ENCODE results near the gene P2RX1.

The P2RX1 gene

GRCh38 chr17:3915995-3916696 is at the start of gene P2RX1:
Gene P2RX1, minus strand, starts transcription at chr17:3916465. Its CDS starts 240 bp downstream, at chr17:3916225.
- no peak for DNase-seq

DNA sequence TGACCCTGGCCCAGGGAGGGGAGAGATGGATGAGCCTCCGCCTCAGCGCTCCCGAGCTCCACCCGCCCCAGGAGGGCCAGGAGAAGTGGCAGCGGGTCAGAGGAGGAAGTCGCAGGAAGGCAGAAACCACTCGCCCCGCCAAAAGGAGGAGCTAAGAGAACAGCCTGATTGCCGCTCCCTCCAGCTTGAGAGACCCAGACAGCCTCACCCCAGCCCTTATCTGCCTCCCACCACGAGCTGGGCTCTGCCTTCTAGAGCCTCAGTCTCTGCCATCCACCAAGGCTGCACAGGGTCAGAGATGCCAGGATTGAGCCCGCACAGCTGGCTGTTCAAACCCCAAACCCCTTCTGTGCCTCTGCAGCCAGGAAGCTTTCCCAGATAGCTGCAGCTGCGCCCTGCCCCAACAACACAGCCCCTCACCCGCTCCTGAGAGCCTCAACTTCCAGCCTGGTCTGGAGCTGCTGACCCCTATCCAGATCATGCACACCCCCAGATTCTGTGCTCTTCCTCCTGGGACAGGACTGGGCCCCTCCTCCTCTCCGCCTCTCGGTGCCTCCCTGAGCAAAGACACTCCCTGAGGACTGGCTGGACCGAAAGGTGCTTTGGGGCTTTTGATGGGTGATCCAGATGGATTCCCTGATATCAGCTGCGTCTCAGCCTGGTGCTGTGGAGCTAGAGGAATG is 49.0 kb upstream of the P2RX1 start:
- DNase-seq = no peak

GRCh38 chr17:3964203-3965117 is 48.2 kb upstream of the P2RX1 start, which contains the start of gene ATP2A3:
Gene ATP2A3, minus strand, starts transcription at chr17:3964437. Its CDS starts 146 bp downstream, at chr17:3964291.
- DNase-seq = no peak

DNA sequence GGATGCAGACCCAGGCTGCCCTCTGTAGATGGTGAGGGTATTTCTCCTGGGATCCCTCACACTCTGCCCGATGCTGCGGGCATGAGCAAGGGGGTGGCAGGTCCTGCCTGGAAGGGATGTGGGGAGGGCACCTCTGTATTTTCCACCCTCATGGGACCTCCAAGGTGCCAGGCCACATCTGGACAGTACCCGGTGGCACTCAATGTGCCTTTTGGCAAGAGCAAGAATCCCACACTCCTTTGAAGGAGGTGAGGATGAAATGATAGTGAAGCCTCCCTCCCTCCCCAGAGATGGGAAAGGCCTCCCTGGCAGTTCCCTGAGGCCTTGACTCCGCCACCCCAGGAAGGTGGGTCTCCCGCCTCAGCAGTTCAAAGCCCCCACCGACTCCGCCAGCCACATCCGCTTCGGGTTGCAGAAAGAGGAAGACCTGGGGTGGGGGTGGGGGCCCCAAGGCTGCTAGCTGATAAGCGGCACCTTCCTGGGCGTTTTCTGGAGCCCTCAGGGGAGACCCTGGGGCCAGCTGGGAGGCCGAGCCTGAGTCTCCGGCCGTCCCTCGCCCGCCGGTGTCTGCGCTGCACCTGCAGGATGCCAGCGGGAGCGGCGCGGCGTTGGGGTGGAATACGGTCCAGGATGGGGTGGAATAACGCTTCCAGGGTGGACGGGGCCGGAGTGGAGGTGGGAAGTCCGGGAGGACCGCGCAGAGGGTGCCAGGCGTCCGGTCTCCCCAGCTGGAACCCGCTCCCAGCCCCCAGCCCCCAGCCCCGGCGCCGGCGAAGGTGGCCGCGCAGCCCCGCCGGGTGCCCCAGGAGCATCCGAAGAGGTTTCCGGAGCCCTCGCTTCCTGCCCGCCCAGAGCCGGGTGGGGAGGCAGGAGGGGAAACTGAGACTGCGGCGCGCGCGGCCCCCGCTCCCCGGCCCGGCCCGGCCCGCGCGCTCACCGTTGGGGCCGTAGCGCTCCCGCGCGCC is 47.3 kb upstream of the P2RX1 start:
- DNase-seq = no peak

DNA sequence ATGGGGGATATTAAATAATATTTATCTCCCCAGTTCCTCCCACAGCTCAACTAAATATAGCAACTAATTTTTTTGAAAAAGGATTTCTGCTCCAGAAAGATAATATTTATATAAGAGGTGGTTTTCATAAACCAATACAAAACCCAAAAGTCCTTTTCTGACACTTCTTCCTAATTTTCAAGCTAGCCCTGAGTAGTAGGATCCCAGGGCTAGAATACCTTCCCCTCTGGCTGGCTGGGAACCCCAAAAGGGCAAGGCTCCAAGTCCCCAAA is 46.6 kb upstream of the P2RX1 start:
- DNase-seq = no peak

DNA sequence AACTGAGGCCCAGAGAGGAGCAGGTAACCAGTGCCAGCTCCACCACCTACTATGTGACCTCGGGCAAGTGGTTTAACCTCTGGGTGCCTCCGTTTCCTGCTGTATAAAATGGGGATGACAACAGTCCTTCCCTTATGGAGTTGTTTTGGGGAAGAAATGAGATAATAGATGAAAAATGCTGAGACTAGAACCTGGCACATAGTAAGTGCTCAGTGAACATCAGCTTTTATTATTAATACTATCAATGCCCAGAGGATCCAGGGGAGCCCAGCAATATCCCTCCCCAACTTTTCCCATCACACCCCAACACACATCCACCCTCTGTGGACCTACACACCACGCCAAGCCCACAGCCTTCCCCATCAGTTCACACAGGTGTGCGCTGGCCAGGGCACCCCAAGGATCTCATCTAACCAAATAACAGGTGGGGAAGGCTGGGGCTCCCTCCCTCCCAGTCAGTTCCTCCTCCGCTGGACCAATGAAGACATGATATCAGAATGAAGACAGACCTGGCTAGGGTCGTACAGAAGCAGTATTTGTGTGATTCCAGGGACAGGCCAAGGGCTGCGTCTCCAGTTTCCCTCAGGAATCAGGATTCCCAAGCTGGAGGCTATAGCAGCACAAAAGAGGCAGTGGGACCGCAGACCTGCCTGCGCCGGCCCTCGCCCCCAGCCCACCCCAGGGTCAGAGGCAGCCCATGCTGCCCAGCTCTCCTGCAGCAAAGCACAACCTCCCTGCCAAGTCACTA is 46.1 kb upstream of the P2RX1 start:
- DNase-seq = no peak

GRCh38 chr17:3961564-3962047 is 45.3 kb upstream of the P2RX1 start:
- DNase-seq = no peak

DNA sequence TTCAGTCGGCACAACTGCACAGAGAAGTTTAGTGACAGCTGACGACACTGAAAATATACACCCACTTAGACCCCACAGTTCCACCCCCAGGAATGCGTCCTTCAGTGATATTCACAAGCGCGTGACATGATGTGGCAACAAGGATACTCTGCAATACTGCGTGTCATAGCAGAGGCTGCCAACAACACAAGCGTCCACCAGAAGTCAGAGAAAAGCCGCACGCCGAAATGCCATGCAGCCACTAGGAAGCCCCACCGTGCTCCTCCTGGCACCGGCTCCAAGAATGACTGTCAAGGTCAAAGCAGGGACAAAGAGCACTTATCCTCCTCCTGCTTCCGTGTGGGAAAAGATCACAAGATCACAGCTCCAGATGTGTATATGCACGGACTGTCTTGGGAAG is 44.5 kb upstream of the P2RX1 start:
- no peak for DNase-seq

- DNase-seq = no peak
These were observed 43.8 kb upstream of the P2RX1 start for GRCh38 chr17:3959921-3960601.

- no peak for DNase-seq
These were observed 43.1 kb upstream of the P2RX1 start for GRCh38 chr17:3959295-3959899.

GRCh38 chr17:3957735-3958599 is 41.7 kb upstream of the P2RX1 start:
- DNase-seq = no peak

- DNase-seq = no peak
These were observed 40.7 kb upstream of the P2RX1 start for GRCh38 chr17:3956983-3957382.

- no peak for DNase-seq
These were observed 40.2 kb upstream of the P2RX1 start for GRCh38 chr17:3956327-3956957.

GRCh38 chr17:3955673-3955988 is 39.4 kb upstream of the P2RX1 start:
- DNase-seq = no peak

DNA sequence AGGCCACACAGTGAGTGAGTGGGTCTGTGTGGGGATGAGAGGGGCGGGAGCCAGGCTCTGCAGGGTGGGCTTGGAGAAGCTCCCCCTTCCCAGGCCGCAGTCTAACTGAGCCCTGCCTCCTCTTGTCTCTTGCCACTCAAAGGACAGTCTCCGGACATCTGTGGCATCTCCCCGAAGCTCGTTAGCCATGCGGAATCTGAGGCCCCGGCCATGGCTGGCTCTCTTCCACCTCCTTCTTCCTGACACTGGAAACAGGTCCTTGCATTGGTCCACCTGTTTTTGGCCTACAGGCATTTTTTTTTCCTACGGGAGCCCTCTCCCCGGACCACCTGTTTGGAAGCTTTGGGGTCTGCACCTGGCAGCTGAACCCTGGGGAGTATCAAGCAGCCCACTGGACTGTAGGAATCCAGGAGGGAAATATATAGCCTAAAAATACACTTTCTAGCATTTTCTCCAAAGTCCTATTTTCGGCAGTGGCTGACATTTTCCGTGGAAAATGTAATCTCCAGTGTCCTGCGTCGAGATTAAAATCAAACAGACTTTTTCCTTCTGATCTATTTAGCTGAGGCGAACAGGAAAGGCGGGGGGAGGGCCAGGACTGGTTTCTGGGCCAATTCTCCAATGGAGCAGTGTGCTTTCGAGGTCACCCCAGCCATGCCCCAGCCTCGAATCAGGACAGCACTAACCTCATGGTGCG is 38.9 kb upstream of the P2RX1 start:
- no peak for DNase-seq

GRCh38 chr17:3954086-3954485 is 37.8 kb upstream of the P2RX1 start:
- DNase-seq = no peak

DNA sequence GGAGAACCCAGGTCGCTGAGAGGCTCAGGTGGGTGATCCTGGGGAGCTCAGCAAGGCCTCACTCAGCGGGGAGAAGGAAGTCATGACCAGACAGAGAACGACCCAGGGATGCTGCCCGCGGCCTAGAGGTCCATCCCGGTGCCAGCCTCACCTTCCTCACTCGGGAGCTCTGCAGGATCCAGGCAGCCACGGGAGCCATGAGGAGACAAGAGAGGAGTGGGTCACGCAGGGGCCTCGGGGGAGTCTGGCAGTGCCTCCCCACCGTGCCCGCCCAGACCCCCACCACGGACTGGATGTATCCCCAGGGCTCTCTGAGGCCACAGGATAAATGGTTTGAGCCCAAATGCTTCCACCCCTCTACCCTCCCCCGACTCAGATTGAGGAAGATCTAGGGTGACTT is 37.3 kb upstream of the P2RX1 start:
- no peak for DNase-seq

GRCh38 chr17:3952186-3952585 is 35.9 kb upstream of the P2RX1 start:
- no peak for DNase-seq
